Activated T-cell treated with anti-CD3 and anti-CD28 coated beads, Interleukin-2, amount 50 U/mL, for 1 hour (primary cell): Measurements from ENCODE around the gene ZNF853.
"Not testable (repeated sequence)": the region's sequence is repeated elsewhere in the genome, so short reads cannot be mapped to it uniquely, and the experiment has no call there.

Source experiments
- DNase-seq: peaks from one replicate; pipeline ENCODE4 v3.0.0-alpha.2; 2020

The ZNF853 gene

GRCh38 chr7:6614953-6615722 is at the start of gene ZNF853:
TSS of gene ZNF853 (plus strand) at chr7:6615610. CDS start at chr7:6616175, 565 bp downstream.
- peak; percentile 48 for DNase-seq

GRCh38 chr7:6565655-6566054 is 49.8 kb upstream of the ZNF853 start:
- DNase-seq, result no peak

- DNase-seq, result no peak
These were observed 47.5 kb upstream of the ZNF853 start for GRCh38 chr7:6567886-6568285.

- DNase-seq, result no peak
These were observed 44.1 kb upstream of the ZNF853 start for GRCh38 chr7:6571160-6571779.

GRCh38 chr7:6575281-6576023 is 40.0 kb upstream of the ZNF853 start:
- DNase-seq, result no peak

- no peak for DNase-seq
These were observed 39.2 kb upstream of the ZNF853 start for GRCh38 chr7:6576024-6576866.

GRCh38 chr7:6576867-6577368 is 38.5 kb upstream of the ZNF853 start:
- DNase-seq, result peak; percentile 44

- DNase-seq, result peak; percentile 84
These were observed 37.9 kb upstream of the ZNF853 start, which contains the start of gene ZDHHC4 for GRCh38 chr7:6577369-6578113. TSS of gene ZDHHC4 (plus strand) at chr7:6577454. CDS start at chr7:6580562, 3,108 bp downstream.

- no peak for DNase-seq
These were observed 37.0 kb upstream of the ZNF853 start for GRCh38 chr7:6578114-6579084.

GRCh38 chr7:6579446-6579845 is 36.0 kb upstream of the ZNF853 start:
- no peak for DNase-seq

- not testable (repeated sequence) for DNase-seq
These were observed 29.5 kb upstream of the ZNF853 start for GRCh38 chr7:6585746-6586432.

- DNase-seq, result no peak
These were observed 26.8 kb upstream of the ZNF853 start for GRCh38 chr7:6588566-6588965.

GRCh38 chr7:6589151-6589828 is 26.1 kb upstream of the ZNF853 start:
- DNase-seq, result no peak

GRCh38 chr7:6589829-6590644 is 25.4 kb upstream of the ZNF853 start, which contains the start of gene INTS15:
TSS of gene INTS15 (plus strand) at chr7:6590021. CDS start at chr7:6590284, 263 bp downstream.
- peak; percentile 90 for DNase-seq

GRCh38 chr7:6590645-6591110 is 24.7 kb upstream of the ZNF853 start:
- no peak for DNase-seq

GRCh38 chr7:6600093-6600492 is 15.3 kb upstream of the ZNF853 start:
- DNase-seq, result no peak

GRCh38 chr7:6604458-6604857 is 11.0 kb upstream of the ZNF853 start:
- DNase-seq, result no peak
